Peyer's patch (tissue), 4 donors: ENCODE measurements around the gene ATAD3C. TPM values are rescaled to one million over a fixed set of nuclear protein-coding genes. Genes with fewer than 3 reads are reported as not detected.
A peak's percentile ranks its signal among the peaks of the same experiment; 100 is the strongest.

ENCODE experiments used
- DNase-seq, 3 donors: peaks; one replicate each; pipeline ENCODE4 v3.0.0-alpha.2; 2017 to 2019
- H3K27ac ChIP-seq, 4 donors: fragments of 200-600 bp; sonication (generic); one replicate each; pipeline ENCODE4 v1.5.1; 2016 to 2019
- H3K27me3 ChIP-seq, 2 donors: fragments of 200-600 bp; sonication (generic); one replicate each; pipeline ENCODE4 v1.5.1; 2019
- H3K36me3 ChIP-seq, 3 donors: fragments of 200-600 bp; sonication (generic); one replicate each; pipeline ENCODE4 v1.5.1; 2016 to 2019
- H3K4me1 ChIP-seq, 4 donors: fragments of 200-600 bp; sonication (generic); one replicate each; pipeline ENCODE4 v1.5.1; 2016 to 2019
- H3K4me3 ChIP-seq, 4 donors: fragments of 200-600 bp; sonication (generic); 1 replicate in 3 of 4; 2 replicates in 1 of 4; pipeline ENCODE4 v1.5.1; 2016 to 2019; ENCODE audit warnings: mild to moderate bottlenecking in 1 of 4
- H3K9me3 ChIP-seq, 4 donors: fragments of 200-600 bp; sonication (generic); one replicate each; pipeline ENCODE4 v1.5.1; 2016 to 2019; ENCODE audit warnings: mild to moderate bottlenecking in 1 of 4
- CTCF ChIP-seq, 6 experiments: fragments of 450-650 bp in 4 of 6; fragments of 200-600 bp in 2 of 6; sonication (generic) in 1 of 6; IDR thresholded peaks; one replicate each; pipeline ENCODE4 v1.5.1; 2017 to 2019; ENCODE audit warnings: antibody characterized with exemption in 6 of 6, mild to moderate bottlenecking in 3 of 6, moderate library complexity in 1 of 6
- POLR2A ChIP-seq, 2 donors: fragments of 450-650 bp; IDR thresholded peaks; one replicate each; pipeline ENCODE4 v1.5.1; 2017; ENCODE audit warnings: antibody characterized with exemption in 2 of 2, mild to moderate bottlenecking in 2 of 2, moderate library complexity in 2 of 2
- total RNA-seq, 4 donors: library from RNA; depleted of rRNA; stranded (reverse); fragments of >200 nt; gene quantifications; one replicate each; pipeline ENCODE4 v1.1.0, GENCODE V29; 2016

Gene ATAD3C
- total RNA-seq, 4 donors from 2014 or later: 0.27 TPM; not detected in 3

- Histone ChIP-seq H3K4me1 (peaks cover 9 to 78% (median 30%) of the 10 kb centered on the region in 4 donors), H3K4me3 (peak overlapping the region; percentile 17 to 66 (median 56)), H3K27me3 (no peaks in the 10 kb centered on the region), H3K9me3 (peaks cover 0 to 2% (median 0%) of the 10 kb centered on the region in 4 donors), H3K36me3 (no peaks in the 10 kb centered on the region), H3K27ac (peak overlapping the region in 3 of 4 donors; percentile 69 to 91 (median 82))
- DNase-seq: no peak
- no peak for TF ChIP-seq CTCF (IDR thresholded peaks at IDR 0.05)
- TF ChIP-seq POLR2A (IDR thresholded peaks at IDR 0.05): no peak
Measured at GRCh38 chr1:1435911-1436629, 13.4 kb upstream of the ATAD3C start.

GRCh38 chr1:1436630-1437032 is 12.9 kb upstream of the ATAD3C start:
- peaks cover 9 to 74% (median 30%) of the 10 kb centered on the region in 4 donors for H3K4me1 ChIP-seq
- H3K27ac ChIP-seq: peak overlapping the region in 1 of 4 donors; percentile 69
- peak overlapping the region in 2 of 4 donors; percentile 53 to 58 for H3K4me3 ChIP-seq

GRCh38 chr1:1437033-1437903 is 12.2 kb upstream of the ATAD3C start:
- Histone ChIP-seq H3K36me3 (no peaks in the 10 kb centered on the region), H3K4me3 (no peak overlapping the region), H3K4me1 (peaks cover 9 to 68% (median 27%) of the 10 kb centered on the region in 4 donors), H3K27ac (peak overlapping the region in 1 of 4 donors; percentile 69), H3K27me3 (no peaks in the 10 kb centered on the region), H3K9me3 (peaks cover 0 to 2% (median 0%) of the 10 kb centered on the region in 4 donors)
- no peak for DNase-seq
- TF ChIP-seq CTCF (IDR thresholded peaks at IDR 0.05) (no peak), POLR2A (IDR thresholded peaks at IDR 0.05) (no peak)

More at GRCh38 chr1:1436630-1437032, 12.9 kb upstream of the ATAD3C start:
- Histone ChIP-seq H3K36me3 (no peaks in the 10 kb centered on the region), H3K27me3 (no peaks in the 10 kb centered on the region), H3K9me3 (peaks cover 0 to 2% (median 0%) of the 10 kb centered on the region in 4 donors)
- TF ChIP-seq CTCF (IDR thresholded peaks at IDR 0.05) (no peak), POLR2A (IDR thresholded peaks at IDR 0.05) (no peak)
- no peak for DNase-seq

- Histone ChIP-seq H3K9me3 (peaks cover 0 to 2% (median 0%) of the 10 kb centered on the region in 4 donors), H3K4me3 (peak overlapping the region in 2 of 4 donors; percentile 24 to 27), H3K27ac (no peak overlapping the region), H3K27me3 (no peaks in the 10 kb centered on the region), H3K36me3 (no peaks in the 10 kb centered on the region), H3K4me1 (peaks cover 9 to 61% (median 27%) of the 10 kb centered on the region in 4 donors)
- TF ChIP-seq POLR2A (IDR thresholded peaks at IDR 0.05): no peak
- peak in 1 of 6 experiments; percentile 20 for TF ChIP-seq CTCF (IDR thresholded peaks at IDR 0.05)
- DNase-seq: peak in 1 of 3 donors; percentile 66
Measured at GRCh38 chr1:1437904-1438376, 11.5 kb upstream of the ATAD3C start.

GRCh38 chr1:1438531-1439381 is 10.7 kb upstream of the ATAD3C start:
- no peak for DNase-seq
- Histone ChIP-seq H3K36me3 (no peaks in the 10 kb centered on the region), H3K4me3 (no peak overlapping the region), H3K9me3 (peaks cover 0 to 2% (median 0%) of the 10 kb centered on the region in 4 donors), H3K27me3 (no peaks in the 10 kb centered on the region), H3K4me1 (peaks cover 4 to 53% (median 25%) of the 10 kb centered on the region in 4 donors), H3K27ac (no peak overlapping the region)
- TF ChIP-seq CTCF (IDR thresholded peaks at IDR 0.05) (no peak), POLR2A (IDR thresholded peaks at IDR 0.05) (no peak)
